Measurements from ENCODE around the gene ZNF208.

The ZNF208 gene

DNA sequence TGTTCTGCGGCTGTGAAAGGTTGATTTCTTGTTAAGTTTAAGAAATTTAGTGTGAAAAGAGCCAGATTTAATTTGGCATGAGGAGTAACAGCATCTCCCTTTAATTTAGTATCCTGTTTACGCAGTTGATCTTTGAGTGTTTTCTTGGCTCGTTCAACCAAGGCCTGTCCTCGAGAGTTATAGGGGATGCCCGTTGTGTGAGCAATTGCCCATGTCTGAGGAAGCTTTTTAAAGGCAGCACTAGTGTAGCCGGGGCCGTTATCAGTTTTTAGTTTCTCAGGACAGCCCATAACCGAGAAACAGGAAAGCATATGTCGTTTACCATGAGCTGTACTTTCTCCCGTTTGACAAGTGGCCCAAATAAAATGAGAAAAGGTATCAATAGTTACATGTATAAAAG lies 127.2 kb downstream of the ZNF208 start:
- no peak for DNase-seq
